CD14-positive monocyte (primary cell): ENCODE data around the gene DHFR. TPM values are rescaled to one million over a fixed set of nuclear protein-coding genes. Genes with fewer than 3 reads are reported as not detected.
A peak's percentile ranks its signal among the peaks of the same experiment; 100 is the strongest.

Experiments
- DNase-seq, 3 donors: peaks; one replicate each; pipeline ENCODE4 v3.0.0-alpha.2; 2011 to 2022
- H2AFZ ChIP-seq: 2 replicates; pipeline ENCODE4 v1.6.0; 2012; ENCODE audit warnings: mild to moderate bottlenecking, low read depth, low read length, inconsistent platforms; ENCODE audit not compliant: insufficient read depth, poor library complexity, severe bottlenecking
- H3K27ac ChIP-seq, 2 donors: 1 replicate in 1 of 2; 2 replicates in 1 of 2; pipeline ENCODE4 v1.5.1; 2012 to 2013; ENCODE audit warnings: low read length in 2 of 2, control low read depth in 1 of 2, inconsistent platforms in 1 of 2, low read depth in 1 of 2, mild to moderate bottlenecking in 1 of 2
- H3K27me3 ChIP-seq, 2 donors: one replicate each; pipeline versions ENCODE4 v1.6.0 to v1.6.1; 2011 to 2013; ENCODE audit warnings: low read length in 2 of 2; ENCODE audit not compliant: control insufficient read depth in 2 of 2, insufficient read depth in 2 of 2
- H3K36me3 ChIP-seq, 2 donors: replicated peaks in 1 of 2; 1 replicate in 1 of 2; 2 replicates in 1 of 2; pipeline versions ENCODE4 v1.5.1 to v1.6.1; 2012 to 2013; ENCODE audit warnings: low read length in 2 of 2, control low read depth in 1 of 2, inconsistent platforms in 1 of 2, mild to moderate bottlenecking in 1 of 2; ENCODE audit not compliant: insufficient read depth in 2 of 2, control insufficient read depth in 1 of 2
- H3K4me1 ChIP-seq, 2 donors: 1 replicate in 1 of 2; 2 replicates in 1 of 2; pipeline versions ENCODE4 v1.5.1 to v1.6.1; 2012 to 2013; ENCODE audit warnings: low read length in 2 of 2, control low read depth in 1 of 2, inconsistent platforms in 1 of 2, mild to moderate bottlenecking in 1 of 2, moderate library complexity in 1 of 2; ENCODE audit not compliant: insufficient read depth in 2 of 2, control insufficient read depth in 1 of 2
- H3K4me2 ChIP-seq: replicated peaks from 2 replicates; pipeline ENCODE3; 2012; ENCODE audit warnings: low read length, moderate library complexity, mild to moderate bottlenecking; ENCODE audit not compliant: poor library complexity, severe bottlenecking; ENCODE audit errors: extremely low read depth
- H3K4me3 ChIP-seq, 3 experiments: fragments of 200-600 bp in 1 of 3; sonication (generic) in 1 of 3; replicated peaks in 1 of 3; 1 replicate in 2 of 3; 2 replicates in 1 of 3; pipeline ENCODE4 v1.5.1; 2011 to 2013; ENCODE audit warnings: low read length in 3 of 3, mild to moderate bottlenecking in 3 of 3, control low read depth in 2 of 3, low read depth in 2 of 3, inconsistent platforms in 1 of 3, moderate library complexity in 1 of 3
- H3K79me2 ChIP-seq: 2 replicates; pipeline ENCODE4 v1.6.0; 2012; ENCODE audit warnings: mild to moderate bottlenecking, control low read depth, inconsistent platforms, low read length, moderate library complexity; ENCODE audit not compliant: insufficient read depth
- H3K9ac ChIP-seq: 2 replicates; pipeline ENCODE4 v1.6.0; 2017; ENCODE audit warnings: low read length, mild to moderate bottlenecking; ENCODE audit not compliant: insufficient read depth, poor library complexity, severe bottlenecking
- H3K9me3 ChIP-seq, 2 donors: replicated peaks in 1 of 2; 1 replicate in 1 of 2; 2 replicates in 1 of 2; pipeline versions ENCODE4 v1.5.1 to v1.6.1; 2012 to 2013; ENCODE audit warnings: low read length in 2 of 2, control low read depth in 1 of 2; ENCODE audit not compliant: control insufficient read depth in 1 of 2, insufficient read depth in 1 of 2
- H4K20me1 ChIP-seq: 2 replicates; pipeline ENCODE4 v1.6.0; 2012; ENCODE audit warnings: mild to moderate bottlenecking, low read length, control low read depth, moderate library complexity; ENCODE audit not compliant: insufficient read depth
- H3K27ac Mint-ChIP-seq, 7 donors: one replicate each; pipeline ENCODE4 v1.8.0; 2020; ENCODE audit warnings: mild to moderate bottlenecking in 7 of 7, mixed read lengths in 7 of 7, moderate library complexity in 6 of 7, inconsistent platforms in 2 of 7
- H3K27me3 Mint-ChIP-seq, 3 donors: one replicate each; pipeline ENCODE4 v1.8.0; 2021 to 2022; ENCODE audit warnings: low read depth in 3 of 3, mild to moderate bottlenecking in 3 of 3, mixed read lengths in 3 of 3, moderate library complexity in 3 of 3, inconsistent platforms in 1 of 3
- H3K36me3 Mint-ChIP-seq, 2 donors: one replicate each; pipeline ENCODE4 v1.8.0; 2020; ENCODE audit warnings: mixed read lengths in 2 of 2, inconsistent platforms in 1 of 2, mild to moderate bottlenecking in 1 of 2
- H3K4me1 Mint-ChIP-seq: one replicate; pipeline ENCODE4 v1.8.0; 2020; ENCODE audit warnings: mild to moderate bottlenecking, mixed read lengths
- H3K4me3 Mint-ChIP-seq, 2 donors: one replicate each; pipeline ENCODE4 v1.8.0; 2020; ENCODE audit warnings: mild to moderate bottlenecking in 2 of 2, mixed read lengths in 2 of 2, moderate library complexity in 1 of 2
- H3K9me3 Mint-ChIP-seq, 7 donors: one replicate each; pipeline ENCODE4 v1.8.0; 2020 to 2022; ENCODE audit warnings: mixed read lengths in 7 of 7, mild to moderate bottlenecking in 6 of 7, moderate library complexity in 6 of 7, inconsistent platforms in 2 of 7
- WGBS: methylation state at CpG from one replicate; pipeline ENCODE4 v1.1.5; 2013; ENCODE audit warnings: missing lambda C conversion rate; ENCODE audit not compliant: insufficient coverage; 5-methylcytosine and 5-hydroxymethylcytosine counted together
- intact Hi-C, 2 donors: fragments of 100-400 bp; cut with micrococcal nuclease; formaldehyde crosslinking; loops; one replicate each; pipeline versions ENCODE4 v1.15.0 to v1.15.1; 2023
- polyA plus RNA-seq, 3 donors: library from polyadenylated mRNA; depleted of rRNA in 1 of 3; unstranded in 2 of 3; stranded (reverse) in 1 of 3; fragments of 300-500 nt in 2 of 3; fragments of >200 nt in 1 of 3; fragmentation: Illumina TruSeq in 2 of 3; gene quantifications; 1 replicate in 2 of 3; 2 replicates in 1 of 3; pipeline ENCODE4 v1.2.3, GENCODE V29; 2012 to 2021
- TF ChIP-seq, protein P1 (sequence below): fragments of 200-600 bp; IDR thresholded peaks from one replicate; pipeline ENCODE4 v1.8.0; 2022; ENCODE audit warnings: antibody characterized with exemption, mild to moderate bottlenecking

DHFR gene
- polyA plus RNA-seq, 3 donors, result 0.75 to 2.9 (median 1.1) TPM

DNA sequence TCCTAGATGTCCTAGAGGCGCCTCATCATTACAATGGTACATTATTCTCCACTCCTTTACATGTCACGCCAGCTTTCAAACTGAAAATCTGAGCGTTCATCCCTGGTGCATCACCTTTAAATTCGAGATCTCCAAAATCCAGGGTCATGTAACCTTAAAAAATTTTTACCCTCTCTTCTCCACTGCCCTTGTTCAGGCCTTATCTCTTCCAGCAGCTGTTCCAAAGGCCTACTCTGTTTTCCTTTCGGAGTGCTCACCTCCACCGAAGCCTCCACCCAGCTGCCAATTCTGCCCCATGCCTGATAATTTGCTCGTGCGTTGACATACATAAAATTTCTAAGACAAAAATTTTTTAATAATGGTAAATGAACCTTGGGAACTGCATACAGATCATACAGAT, 1.3 kb downstream of the DHFR start:
- peaks cover 25% of the 10 kb centered on the region for H3K4me1 Mint-ChIP-seq
- DNase-seq, result no peak
- H3K79me2 ChIP-seq, result peaks cover 55% of the 10 kb centered on the region
- H3K4me3 Mint-ChIP-seq, result peak overlapping the region in 1 of 2 donors; percentile 87
- peaks cover 13 to 21% of the 10 kb centered on the region in 2 donors for H3K36me3 ChIP-seq
- TF ChIP-seq, protein P1, sequence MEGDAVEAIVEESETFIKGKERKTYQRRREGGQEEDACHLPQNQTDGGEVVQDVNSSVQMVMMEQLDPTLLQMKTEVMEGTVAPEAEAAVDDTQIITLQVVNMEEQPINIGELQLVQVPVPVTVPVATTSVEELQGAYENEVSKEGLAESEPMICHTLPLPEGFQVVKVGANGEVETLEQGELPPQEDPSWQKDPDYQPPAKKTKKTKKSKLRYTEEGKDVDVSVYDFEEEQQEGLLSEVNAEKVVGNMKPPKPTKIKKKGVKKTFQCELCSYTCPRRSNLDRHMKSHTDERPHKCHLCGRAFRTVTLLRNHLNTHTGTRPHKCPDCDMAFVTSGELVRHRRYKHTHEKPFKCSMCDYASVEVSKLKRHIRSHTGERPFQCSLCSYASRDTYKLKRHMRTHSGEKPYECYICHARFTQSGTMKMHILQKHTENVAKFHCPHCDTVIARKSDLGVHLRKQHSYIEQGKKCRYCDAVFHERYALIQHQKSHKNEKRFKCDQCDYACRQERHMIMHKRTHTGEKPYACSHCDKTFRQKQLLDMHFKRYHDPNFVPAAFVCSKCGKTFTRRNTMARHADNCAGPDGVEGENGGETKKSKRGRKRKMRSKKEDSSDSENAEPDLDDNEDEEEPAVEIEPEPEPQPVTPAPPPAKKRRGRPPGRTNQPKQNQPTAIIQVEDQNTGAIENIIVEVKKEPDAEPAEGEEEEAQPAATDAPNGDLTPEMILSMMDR, result no peak
- peaks cover under 1 to 3% (median 1%) of the 10 kb centered on the region in 7 donors for H3K9me3 Mint-ChIP-seq
- H3K36me3 Mint-ChIP-seq, result peaks cover 27 to 28% of the 10 kb centered on the region in 2 donors
- peak overlapping the region in 1 of 2 donors; percentile 53 for H3K27ac ChIP-seq
- H3K9me3 ChIP-seq, result peaks cover 4% of the 10 kb centered on the region in 2 donors
- no peak overlapping the region for H3K9ac ChIP-seq
- H2AFZ ChIP-seq, result no peak overlapping the region
- H3K4me3 ChIP-seq, result peak overlapping the region in 1 of 3 experiments; percentile 96
- intact Hi-C loops, result no loop called here
- H3K27ac Mint-ChIP-seq, result peak overlapping the region in 1 of 7 donors; percentile 65
- peak overlapping the region; percentile 94 for H3K4me2 ChIP-seq
- H4K20me1 ChIP-seq, result peaks cover 15% of the 10 kb centered on the region
- no peaks in the 10 kb centered on the region for H3K27me3 ChIP-seq
- H3K4me1 ChIP-seq, result peaks cover 21 to 30% of the 10 kb centered on the region in 2 donors
- 73% methylated on average over 6 of the region's 8 CpGs for WGBS
- no peaks in the 10 kb centered on the region for H3K27me3 Mint-ChIP-seq

DNA sequence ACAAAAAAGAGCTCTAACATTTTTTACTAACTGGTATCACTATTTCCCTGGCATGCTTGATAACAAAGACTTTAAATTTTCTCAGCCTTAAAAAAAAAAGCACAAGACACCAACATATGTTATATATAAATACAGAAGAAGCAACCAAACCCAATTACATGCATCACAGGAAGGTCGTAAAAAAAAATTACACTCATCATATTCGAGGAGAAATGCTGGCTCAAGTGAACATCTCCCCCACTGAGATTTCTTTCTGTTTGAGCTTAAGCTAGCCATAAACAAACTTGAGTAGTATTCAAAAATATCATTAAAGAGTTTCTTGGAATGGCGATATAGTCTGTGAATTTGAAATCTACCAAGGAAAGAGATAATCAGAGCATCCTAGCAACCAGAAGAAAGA, 7.9 kb downstream of the DHFR start:
- Histone ChIP-seq H4K20me1 (no peaks in the 10 kb centered on the region), H3K27me3 (no peaks in the 10 kb centered on the region), H3K27ac (no peak overlapping the region), H3K4me2 (no peak overlapping the region), H3K4me1 (peaks cover 6 to 10% of the 10 kb centered on the region in 2 donors), H3K9me3 (peaks cover 8% of the 10 kb centered on the region in 2 donors), H3K79me2 (peaks cover 9% of the 10 kb centered on the region), H3K9ac (no peak overlapping the region), H3K36me3 (peaks cover 11 to 53% of the 10 kb centered on the region in 2 donors), H2AFZ (no peak overlapping the region), H3K4me3 (no peak overlapping the region)
- Mint-ChIP-seq H3K4me3 (no peak overlapping the region), H3K36me3 (peaks cover 41 to 58% of the 10 kb centered on the region in 2 donors), H3K4me1 (peaks cover 5% of the 10 kb centered on the region), H3K27me3 (no peaks in the 10 kb centered on the region), H3K27ac (no peak overlapping the region), H3K9me3 (peaks cover 5 to 8% (median 7%) of the 10 kb centered on the region in 7 donors)
- DNase-seq, result no peak
- TF ChIP-seq, protein P1, result no peak
- intact Hi-C loops, result no loop called here
- no CpG with 5 or more reads among the region's 3 CpGs for WGBS
